HG02852 (cell line): ENCODE measurements around the gene LRRFIP2.

ENCODE experiments used
- ATAC-seq: cut with Tn5 transposase; IDR thresholded peaks from one replicate; pipeline ENCODE4 v1.9.1; 2021; ENCODE audit warnings: mild to moderate bottlenecking, moderate library complexity; ENCODE audit not compliant: unreplicated experiment

Gene LRRFIP2

DNA sequence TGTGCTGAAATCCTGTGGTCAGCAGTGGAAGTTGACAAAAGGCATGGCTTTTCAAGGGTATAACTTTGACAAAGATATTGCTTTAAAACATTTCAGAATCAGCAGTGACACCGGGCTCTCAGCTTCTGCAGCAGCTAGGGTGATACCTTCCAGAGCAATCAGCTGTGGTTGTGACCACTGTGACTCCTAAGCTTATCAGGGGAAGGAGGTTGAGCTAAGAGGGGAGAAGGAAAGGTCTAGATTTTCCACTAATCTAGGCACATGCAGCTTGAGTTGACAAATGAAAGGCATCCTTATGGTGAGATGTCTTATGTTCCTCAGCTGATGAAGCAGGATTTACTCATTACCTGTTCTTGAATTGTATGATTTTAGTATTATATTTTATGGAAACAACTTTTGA lies 16.3 kb upstream of the LRRFIP2 start:
- no peak for ATAC-seq

- peak; percentile 71 for ATAC-seq
Observed at GRCh38 chr3:37189109-37189508, 14.7 kb upstream of the LRRFIP2 start.

DNA sequence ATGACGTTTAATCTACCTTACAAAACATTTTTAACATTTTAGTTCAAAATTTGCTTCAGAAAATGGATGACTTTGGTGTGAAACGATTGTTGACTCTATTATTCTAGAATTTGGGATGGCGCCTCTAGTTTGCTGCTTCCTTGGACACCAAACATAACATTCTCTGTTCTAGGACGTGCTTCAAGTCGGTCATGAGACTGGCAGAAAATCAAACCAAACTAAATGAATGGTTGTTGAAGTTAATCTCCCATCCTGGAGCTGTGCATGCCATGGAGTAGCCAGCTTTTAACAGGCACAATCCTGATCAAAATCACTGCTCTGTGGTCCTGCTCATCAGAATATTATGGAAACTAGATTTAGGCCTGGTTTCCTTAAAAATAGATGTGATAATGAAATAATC lies 9.6 kb upstream of the LRRFIP2 start:
- ATAC-seq: no peak

- no peak for ATAC-seq
Observed at GRCh38 chr3:37183375-37183831, 9.0 kb upstream of the LRRFIP2 start.

GRCh38 chr3:37182816-37183215 lies 8.4 kb upstream of the LRRFIP2 start:
- no peak for ATAC-seq

DNA sequence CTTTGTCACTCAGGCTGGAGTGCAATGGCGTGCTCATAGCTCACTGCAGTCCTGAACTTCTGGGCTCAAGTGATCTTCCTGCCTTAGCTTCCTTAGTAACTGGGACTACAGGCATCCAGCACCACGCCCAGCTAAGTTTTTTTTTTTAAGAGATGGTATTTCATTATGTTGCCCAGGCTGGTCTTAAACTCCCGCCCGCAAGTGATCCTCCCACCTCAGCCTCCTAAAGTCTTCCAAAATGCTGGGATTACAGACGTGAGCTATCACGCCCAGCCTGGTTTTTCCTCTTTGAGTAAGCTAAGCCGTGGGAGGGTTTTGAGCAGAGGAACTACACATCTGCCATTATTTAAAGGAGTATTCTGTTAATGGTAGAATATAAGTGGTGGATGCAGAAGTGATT lies 7.4 kb upstream of the LRRFIP2 start:
- no peak for ATAC-seq

- ATAC-seq: no peak
Observed at GRCh38 chr3:37179144-37179967, 5.0 kb upstream of the LRRFIP2 start.

GRCh38 chr3:37173806-37174205 lies 576 bp downstream of the LRRFIP2 start:
- no peak for ATAC-seq

GRCh38 chr3:37171144-37171543 lies 3.2 kb downstream of the LRRFIP2 start:
- no peak for ATAC-seq

- ATAC-seq: no peak
Observed at GRCh38 chr3:37170513-37170912, 3.9 kb downstream of the LRRFIP2 start.

DNA sequence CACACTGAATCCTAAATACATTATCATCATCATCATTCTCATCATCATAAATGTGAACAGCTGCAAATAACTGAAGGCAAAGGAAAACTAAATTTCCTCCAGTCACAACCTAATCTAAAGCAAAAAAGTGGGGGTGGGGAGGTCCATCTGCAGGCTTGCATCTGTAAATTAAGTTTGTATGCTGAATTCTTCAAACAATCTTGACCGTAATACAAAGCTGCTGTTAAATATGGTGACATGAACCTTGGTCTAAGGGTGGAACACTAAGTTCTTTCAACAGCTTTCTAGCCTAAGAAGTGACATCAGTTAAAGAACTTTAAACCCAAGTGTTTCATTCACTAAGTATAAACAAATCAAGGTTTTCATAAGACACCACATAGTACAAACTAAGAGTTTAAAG lies 4.3 kb downstream of the LRRFIP2 start:
- ATAC-seq: no peak

DNA sequence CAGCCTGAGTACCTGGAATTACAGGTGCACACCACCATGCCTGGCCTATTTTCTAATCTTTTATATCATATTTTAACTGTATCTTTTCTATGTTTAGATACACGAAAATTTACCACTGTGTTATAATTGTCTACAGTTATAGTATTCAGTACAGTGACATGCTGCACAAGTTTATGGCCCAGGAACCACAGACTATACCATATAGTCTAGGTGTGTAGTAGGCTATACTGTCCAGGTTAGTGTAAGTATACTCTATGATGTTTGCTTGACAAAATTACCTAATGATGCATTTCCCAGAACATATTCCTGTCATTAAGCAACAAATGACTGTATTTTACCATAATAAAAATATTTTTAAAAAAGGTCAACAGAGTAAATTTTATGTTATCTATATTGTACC lies 5.5 kb downstream of the LRRFIP2 start:
- no peak for ATAC-seq

GRCh38 chr3:37163262-37164015 lies 10.9 kb downstream of the LRRFIP2 start:
- peak; percentile 39 for ATAC-seq

DNA sequence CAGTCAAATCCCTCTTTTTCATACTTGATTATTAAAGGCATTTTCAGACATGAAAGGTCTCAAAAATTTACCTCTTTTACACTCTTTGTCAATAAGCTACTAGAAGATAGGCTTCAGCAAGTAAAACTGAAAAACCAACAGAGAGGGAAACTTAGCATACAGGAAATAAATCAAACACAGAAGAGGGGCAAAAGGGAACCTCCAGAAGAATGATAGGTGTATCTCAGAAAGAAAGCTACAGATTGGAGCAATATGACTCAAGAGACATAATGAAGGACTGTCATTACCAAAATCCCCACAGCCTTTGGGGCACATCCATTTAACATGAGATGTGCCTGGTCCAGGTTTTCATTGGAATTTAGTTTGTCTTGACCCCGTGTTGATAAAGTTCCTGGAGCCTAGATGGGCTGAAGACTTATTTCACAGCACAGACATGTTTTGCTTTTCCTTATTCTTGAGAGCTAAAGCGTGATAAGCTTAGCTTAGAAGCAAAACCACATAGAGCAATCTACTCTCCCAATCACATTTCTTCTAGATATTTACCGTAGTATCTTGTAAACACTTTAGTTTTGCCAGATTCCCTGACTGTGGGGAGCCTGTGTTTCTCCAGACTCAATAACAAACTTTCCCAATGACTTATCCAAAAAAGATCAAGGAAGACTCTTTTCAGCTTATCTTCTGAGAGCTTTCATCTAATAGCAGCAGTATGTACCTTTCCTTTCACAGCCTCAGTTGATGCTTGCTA lies 11.7 kb downstream of the LRRFIP2 start:
- ATAC-seq: peak; percentile 83

DNA sequence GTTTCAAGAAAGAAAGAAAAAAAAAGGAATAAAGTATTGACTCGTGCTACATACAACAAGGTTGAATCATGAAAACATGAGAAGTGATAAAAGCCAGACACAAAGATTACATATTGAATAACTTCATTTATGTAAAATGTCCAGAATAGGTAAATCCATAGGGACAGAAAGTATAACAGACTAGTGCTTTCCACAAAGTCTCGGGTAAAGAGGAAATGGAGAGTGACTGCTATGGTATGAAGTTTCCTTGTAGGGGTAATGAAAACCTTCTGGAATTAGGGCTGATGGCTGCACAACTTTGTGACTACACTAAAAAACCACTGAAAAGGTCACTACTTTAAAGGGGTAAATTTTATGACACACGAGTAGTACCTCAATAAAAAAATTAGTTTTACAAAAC lies 13.0 kb downstream of the LRRFIP2 start:
- ATAC-seq: no peak

DNA sequence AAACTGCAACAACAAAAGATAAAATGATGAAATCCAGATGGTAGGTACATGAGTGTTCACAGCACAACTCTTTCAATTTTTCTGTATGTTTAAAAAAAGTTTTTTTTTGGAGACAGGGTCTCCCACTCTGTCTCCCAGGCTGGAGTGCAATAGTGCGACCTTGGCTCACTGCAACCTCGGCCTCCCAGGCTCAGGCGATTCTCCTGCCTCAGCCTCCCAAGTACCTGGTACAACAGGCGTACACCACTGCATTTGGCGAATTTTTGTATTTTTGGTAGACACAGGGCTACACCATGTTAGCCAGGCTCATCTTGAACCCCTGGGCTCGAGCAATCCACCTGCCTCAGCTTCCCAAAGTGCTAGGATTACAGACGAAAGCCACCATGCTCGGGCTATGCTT lies 18.6 kb downstream of the LRRFIP2 start:
- ATAC-seq: no peak

DNA sequence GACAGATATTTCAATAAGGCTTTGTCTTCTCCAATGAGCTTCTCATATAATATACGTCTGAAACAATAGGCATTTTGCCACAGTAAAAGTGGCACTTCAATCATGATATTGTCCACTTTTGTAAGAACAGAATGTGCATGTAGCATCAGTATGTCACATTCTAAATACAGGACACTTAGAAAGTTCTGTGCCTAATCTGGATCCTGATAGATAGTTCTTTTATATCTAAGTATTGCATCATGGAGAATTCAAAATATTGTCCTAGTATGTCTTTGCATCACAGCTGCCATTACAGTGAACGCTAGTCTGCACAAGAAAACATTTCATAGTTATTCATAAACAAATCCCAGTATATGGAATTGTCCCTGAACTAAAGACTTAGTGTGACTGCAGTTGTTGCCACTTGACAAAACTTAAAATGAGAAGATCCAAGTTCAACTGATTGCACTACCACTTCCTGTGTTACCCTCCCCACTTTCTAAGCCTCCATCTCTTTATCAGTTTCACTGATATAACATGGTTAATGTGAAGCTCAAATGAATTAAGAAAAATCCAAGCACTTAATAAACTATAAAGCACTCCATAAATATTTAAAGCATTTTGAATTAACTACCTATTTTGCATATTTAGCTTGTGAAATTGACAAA lies 19.6 kb downstream of the LRRFIP2 start:
- ATAC-seq: no peak

- ATAC-seq: no peak
Observed at GRCh38 chr3:37150621-37151020, 23.8 kb downstream of the LRRFIP2 start.

- no peak for ATAC-seq
Observed at GRCh38 chr3:37149257-37149656, 25.1 kb downstream of the LRRFIP2 start.

DNA sequence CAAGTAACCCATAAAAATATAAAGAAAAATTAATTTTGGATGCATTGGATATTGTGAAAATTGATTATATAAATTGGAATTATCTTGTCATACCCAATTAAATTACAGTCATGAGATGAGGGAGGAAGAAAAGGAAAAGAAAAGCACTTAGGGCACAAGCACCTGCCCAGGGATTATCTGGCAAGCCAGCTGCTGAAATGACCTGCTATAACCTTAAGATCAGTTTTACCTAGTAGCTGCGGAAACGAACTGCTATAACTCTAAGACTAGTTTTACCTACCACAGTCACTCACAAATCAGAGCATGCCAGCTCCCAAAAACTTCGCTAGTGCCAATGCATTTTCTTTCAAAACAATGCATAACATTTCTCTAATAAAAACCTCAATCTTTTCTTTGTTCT lies 26.2 kb downstream of the LRRFIP2 start:
- no peak for ATAC-seq

- no peak for ATAC-seq
Observed at GRCh38 chr3:37147666-37148065, 26.7 kb downstream of the LRRFIP2 start.
